CD14-positive monocyte (primary cell): ENCODE data around the gene PAQR9. TPM values are rescaled to one million over a fixed set of nuclear protein-coding genes. Genes with fewer than 3 reads are reported as not detected.
A peak's percentile ranks its signal among the peaks of the same experiment; 100 is the strongest.

Experiments
- DNase-seq, 3 donors: peaks; one replicate each; pipeline ENCODE4 v3.0.0-alpha.2; 2011 to 2022
- H2AFZ ChIP-seq: 2 replicates; pipeline ENCODE4 v1.6.0; 2012; ENCODE audit warnings: mild to moderate bottlenecking, low read depth, low read length, inconsistent platforms; ENCODE audit not compliant: insufficient read depth, poor library complexity, severe bottlenecking
- H3K27ac ChIP-seq, 2 donors: 1 replicate in 1 of 2; 2 replicates in 1 of 2; pipeline ENCODE4 v1.5.1; 2012 to 2013; ENCODE audit warnings: low read length in 2 of 2, control low read depth in 1 of 2, inconsistent platforms in 1 of 2, low read depth in 1 of 2, mild to moderate bottlenecking in 1 of 2
- H3K27me3 ChIP-seq, 2 donors: one replicate each; pipeline versions ENCODE4 v1.6.0 to v1.6.1; 2011 to 2013; ENCODE audit warnings: low read length in 2 of 2; ENCODE audit not compliant: control insufficient read depth in 2 of 2, insufficient read depth in 2 of 2
- H3K36me3 ChIP-seq, 2 donors: replicated peaks in 1 of 2; 1 replicate in 1 of 2; 2 replicates in 1 of 2; pipeline versions ENCODE4 v1.5.1 to v1.6.1; 2012 to 2013; ENCODE audit warnings: low read length in 2 of 2, control low read depth in 1 of 2, inconsistent platforms in 1 of 2, mild to moderate bottlenecking in 1 of 2; ENCODE audit not compliant: insufficient read depth in 2 of 2, control insufficient read depth in 1 of 2
- H3K4me1 ChIP-seq, 2 donors: 1 replicate in 1 of 2; 2 replicates in 1 of 2; pipeline versions ENCODE4 v1.5.1 to v1.6.1; 2012 to 2013; ENCODE audit warnings: low read length in 2 of 2, control low read depth in 1 of 2, inconsistent platforms in 1 of 2, mild to moderate bottlenecking in 1 of 2, moderate library complexity in 1 of 2; ENCODE audit not compliant: insufficient read depth in 2 of 2, control insufficient read depth in 1 of 2
- H3K4me2 ChIP-seq: replicated peaks from 2 replicates; pipeline ENCODE3; 2012; ENCODE audit warnings: low read length, moderate library complexity, mild to moderate bottlenecking; ENCODE audit not compliant: poor library complexity, severe bottlenecking; ENCODE audit errors: extremely low read depth
- H3K4me3 ChIP-seq, 3 experiments: fragments of 200-600 bp in 1 of 3; sonication (generic) in 1 of 3; replicated peaks in 1 of 3; 1 replicate in 2 of 3; 2 replicates in 1 of 3; pipeline ENCODE4 v1.5.1; 2011 to 2013; ENCODE audit warnings: low read length in 3 of 3, mild to moderate bottlenecking in 3 of 3, control low read depth in 2 of 3, low read depth in 2 of 3, inconsistent platforms in 1 of 3, moderate library complexity in 1 of 3
- H3K79me2 ChIP-seq: 2 replicates; pipeline ENCODE4 v1.6.0; 2012; ENCODE audit warnings: mild to moderate bottlenecking, control low read depth, inconsistent platforms, low read length, moderate library complexity; ENCODE audit not compliant: insufficient read depth
- H3K9ac ChIP-seq: 2 replicates; pipeline ENCODE4 v1.6.0; 2017; ENCODE audit warnings: low read length, mild to moderate bottlenecking; ENCODE audit not compliant: insufficient read depth, poor library complexity, severe bottlenecking
- H3K9me3 ChIP-seq, 2 donors: replicated peaks in 1 of 2; 1 replicate in 1 of 2; 2 replicates in 1 of 2; pipeline versions ENCODE4 v1.5.1 to v1.6.1; 2012 to 2013; ENCODE audit warnings: low read length in 2 of 2, control low read depth in 1 of 2; ENCODE audit not compliant: control insufficient read depth in 1 of 2, insufficient read depth in 1 of 2
- H4K20me1 ChIP-seq: 2 replicates; pipeline ENCODE4 v1.6.0; 2012; ENCODE audit warnings: mild to moderate bottlenecking, low read length, control low read depth, moderate library complexity; ENCODE audit not compliant: insufficient read depth
- H3K27ac Mint-ChIP-seq, 7 donors: one replicate each; pipeline ENCODE4 v1.8.0; 2020; ENCODE audit warnings: mild to moderate bottlenecking in 7 of 7, mixed read lengths in 7 of 7, moderate library complexity in 6 of 7, inconsistent platforms in 2 of 7
- H3K27me3 Mint-ChIP-seq, 3 donors: one replicate each; pipeline ENCODE4 v1.8.0; 2021 to 2022; ENCODE audit warnings: low read depth in 3 of 3, mild to moderate bottlenecking in 3 of 3, mixed read lengths in 3 of 3, moderate library complexity in 3 of 3, inconsistent platforms in 1 of 3
- H3K36me3 Mint-ChIP-seq, 2 donors: one replicate each; pipeline ENCODE4 v1.8.0; 2020; ENCODE audit warnings: mixed read lengths in 2 of 2, inconsistent platforms in 1 of 2, mild to moderate bottlenecking in 1 of 2
- H3K4me1 Mint-ChIP-seq: one replicate; pipeline ENCODE4 v1.8.0; 2020; ENCODE audit warnings: mild to moderate bottlenecking, mixed read lengths
- H3K4me3 Mint-ChIP-seq, 2 donors: one replicate each; pipeline ENCODE4 v1.8.0; 2020; ENCODE audit warnings: mild to moderate bottlenecking in 2 of 2, mixed read lengths in 2 of 2, moderate library complexity in 1 of 2
- H3K9me3 Mint-ChIP-seq, 7 donors: one replicate each; pipeline ENCODE4 v1.8.0; 2020 to 2022; ENCODE audit warnings: mixed read lengths in 7 of 7, mild to moderate bottlenecking in 6 of 7, moderate library complexity in 6 of 7, inconsistent platforms in 2 of 7
- CTCF ChIP-seq: fragments of 200-600 bp; IDR thresholded peaks from one replicate; pipeline ENCODE4 v1.8.0; 2022; ENCODE audit warnings: antibody characterized with exemption, mild to moderate bottlenecking
- WGBS: methylation state at CpG from one replicate; pipeline ENCODE4 v1.1.5; 2013; ENCODE audit warnings: missing lambda C conversion rate; ENCODE audit not compliant: insufficient coverage; 5-methylcytosine and 5-hydroxymethylcytosine counted together
- intact Hi-C, 2 donors: fragments of 100-400 bp; cut with micrococcal nuclease; formaldehyde crosslinking; loops; one replicate each; pipeline versions ENCODE4 v1.15.0 to v1.15.1; 2023
- polyA plus RNA-seq, 3 donors: library from polyadenylated mRNA; depleted of rRNA in 1 of 3; unstranded in 2 of 3; stranded (reverse) in 1 of 3; fragments of 300-500 nt in 2 of 3; fragments of >200 nt in 1 of 3; fragmentation: Illumina TruSeq in 2 of 3; gene quantifications; 1 replicate in 2 of 3; 2 replicates in 1 of 3; pipeline ENCODE4 v1.2.3, GENCODE V29; 2012 to 2021

The PAQR9 gene
- polyA plus RNA-seq, 3 donors: not detected

DNA sequence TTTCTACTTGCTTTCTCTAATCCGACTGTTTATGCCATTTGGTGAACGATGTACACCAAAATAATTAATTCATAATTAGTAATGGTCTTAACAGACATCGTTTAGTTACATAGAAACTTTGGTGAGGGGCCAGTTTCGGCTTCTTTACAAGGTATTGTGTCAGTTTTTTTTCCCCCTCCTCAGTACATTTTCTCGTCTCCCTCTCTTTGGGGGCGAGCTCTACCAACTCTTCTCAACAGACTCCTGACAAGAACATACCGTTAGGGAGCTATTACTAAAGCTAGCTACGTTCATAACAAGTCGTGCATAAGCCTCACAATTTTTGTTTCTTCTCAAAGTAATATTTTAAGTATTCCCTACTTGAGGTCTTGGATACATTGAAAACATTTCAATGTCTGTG is 39.3 kb upstream of the PAQR9 start:
- no peaks in the 10 kb centered on the region for H3K9me3 Mint-ChIP-seq
- Histone ChIP-seq H3K27ac (peak overlapping the region in 1 of 2 donors; percentile 96), H3K27me3 (no peaks in the 10 kb centered on the region), H3K36me3 (no peaks in the 10 kb centered on the region), H3K4me3 (peak overlapping the region; percentile 67 to 94 (median 93)), H2AFZ (peak overlapping the region; percentile 88), H3K4me2 (peak overlapping the region; percentile 83), H3K79me2 (peaks cover 70% of the 10 kb centered on the region), H3K9me3 (no peaks in the 10 kb centered on the region), H3K4me1 (peaks cover 18 to 24% of the 10 kb centered on the region in 2 donors), H4K20me1 (peaks cover 32% of the 10 kb centered on the region), H3K9ac (peak overlapping the region; percentile 93)
- H3K27ac Mint-ChIP-seq: peak overlapping the region; percentile 84 to 100 (median 99)
- no peaks in the 10 kb centered on the region for H3K36me3 Mint-ChIP-seq
- TF ChIP-seq CTCF: no peak
- peaks cover 0 to 4% (median 0%) of the 10 kb centered on the region in 3 donors for H3K27me3 Mint-ChIP-seq
- peak overlapping the region; percentile 94 to 98 for H3K4me3 Mint-ChIP-seq
- intact Hi-C loops: loop anchor here in 1 of 2 donors (10.0 kb wide), 1 partner anchor 558 kb away; the partner anchor contains the start of gene XRN1
- peaks cover 30% of the 10 kb centered on the region for H3K4me1 Mint-ChIP-seq
- whole genome bisulfite sequencing: 0% methylated on average over 1 of the region's 9 CpGs
- DNase-seq: no peak

GRCh38 chr3:143002083-143002712 is 38.7 kb upstream of the PAQR9 start:
- Histone ChIP-seq H3K9me3 (no peaks in the 10 kb centered on the region), H3K4me1 (peaks cover 18 to 24% of the 10 kb centered on the region in 2 donors), H3K36me3 (no peaks in the 10 kb centered on the region), H3K4me2 (peak overlapping the region; percentile 83), H3K9ac (peak overlapping the region; percentile 93), H4K20me1 (peaks cover 27% of the 10 kb centered on the region), H3K79me2 (peaks cover 65% of the 10 kb centered on the region), H3K27me3 (no peaks in the 10 kb centered on the region), H3K27ac (peak overlapping the region; percentile 95 to 96), H3K4me3 (peak overlapping the region; percentile 67 to 94 (median 93)), H2AFZ (peak overlapping the region; percentile 88)
- Mint-ChIP-seq H3K4me3 (peak overlapping the region; percentile 94 to 98), H3K27ac (peak overlapping the region; percentile 97 to 100 (median 99)), H3K9me3 (no peaks in the 10 kb centered on the region), H3K36me3 (no peaks in the 10 kb centered on the region), H3K27me3 (peaks cover 0 to 4% (median 0%) of the 10 kb centered on the region in 3 donors), H3K4me1 (peaks cover 27% of the 10 kb centered on the region)
- no peak for TF ChIP-seq CTCF
- intact Hi-C loops: loop anchor here in 1 of 2 donors (10.0 kb wide), 1 partner anchor 557 kb away; the partner anchor contains the start of gene XRN1
- peak; percentile 23 to 43 (median 33) for DNase-seq
- 0% methylated on average over 14 of the region's 19 CpGs for WGBS
